Measurements from ENCODE around the gene MBD6.

GRCh38 chr12:57526477-57527126, 4.0 kb downstream of the MBD6 start:
- TF ChIP-seq, protein P1, sequence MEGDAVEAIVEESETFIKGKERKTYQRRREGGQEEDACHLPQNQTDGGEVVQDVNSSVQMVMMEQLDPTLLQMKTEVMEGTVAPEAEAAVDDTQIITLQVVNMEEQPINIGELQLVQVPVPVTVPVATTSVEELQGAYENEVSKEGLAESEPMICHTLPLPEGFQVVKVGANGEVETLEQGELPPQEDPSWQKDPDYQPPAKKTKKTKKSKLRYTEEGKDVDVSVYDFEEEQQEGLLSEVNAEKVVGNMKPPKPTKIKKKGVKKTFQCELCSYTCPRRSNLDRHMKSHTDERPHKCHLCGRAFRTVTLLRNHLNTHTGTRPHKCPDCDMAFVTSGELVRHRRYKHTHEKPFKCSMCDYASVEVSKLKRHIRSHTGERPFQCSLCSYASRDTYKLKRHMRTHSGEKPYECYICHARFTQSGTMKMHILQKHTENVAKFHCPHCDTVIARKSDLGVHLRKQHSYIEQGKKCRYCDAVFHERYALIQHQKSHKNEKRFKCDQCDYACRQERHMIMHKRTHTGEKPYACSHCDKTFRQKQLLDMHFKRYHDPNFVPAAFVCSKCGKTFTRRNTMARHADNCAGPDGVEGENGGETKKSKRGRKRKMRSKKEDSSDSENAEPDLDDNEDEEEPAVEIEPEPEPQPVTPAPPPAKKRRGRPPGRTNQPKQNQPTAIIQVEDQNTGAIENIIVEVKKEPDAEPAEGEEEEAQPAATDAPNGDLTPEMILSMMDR (IDR thresholded peaks at IDR 0.05), result no peak
- TF ChIP-seq POLR2AphosphoS5 (IDR thresholded peaks at IDR 0.05), result no peak
